NCI-H524 treated with DMSO at 0.1 percent for 48 hours (cell line): ENCODE data around the gene ZNF831.

Experiments
- DNase-seq: peaks from one replicate; lab custom pipeline; 2025; lab: John Stamatoyannopoulos, UW

ZNF831 gene

DNA sequence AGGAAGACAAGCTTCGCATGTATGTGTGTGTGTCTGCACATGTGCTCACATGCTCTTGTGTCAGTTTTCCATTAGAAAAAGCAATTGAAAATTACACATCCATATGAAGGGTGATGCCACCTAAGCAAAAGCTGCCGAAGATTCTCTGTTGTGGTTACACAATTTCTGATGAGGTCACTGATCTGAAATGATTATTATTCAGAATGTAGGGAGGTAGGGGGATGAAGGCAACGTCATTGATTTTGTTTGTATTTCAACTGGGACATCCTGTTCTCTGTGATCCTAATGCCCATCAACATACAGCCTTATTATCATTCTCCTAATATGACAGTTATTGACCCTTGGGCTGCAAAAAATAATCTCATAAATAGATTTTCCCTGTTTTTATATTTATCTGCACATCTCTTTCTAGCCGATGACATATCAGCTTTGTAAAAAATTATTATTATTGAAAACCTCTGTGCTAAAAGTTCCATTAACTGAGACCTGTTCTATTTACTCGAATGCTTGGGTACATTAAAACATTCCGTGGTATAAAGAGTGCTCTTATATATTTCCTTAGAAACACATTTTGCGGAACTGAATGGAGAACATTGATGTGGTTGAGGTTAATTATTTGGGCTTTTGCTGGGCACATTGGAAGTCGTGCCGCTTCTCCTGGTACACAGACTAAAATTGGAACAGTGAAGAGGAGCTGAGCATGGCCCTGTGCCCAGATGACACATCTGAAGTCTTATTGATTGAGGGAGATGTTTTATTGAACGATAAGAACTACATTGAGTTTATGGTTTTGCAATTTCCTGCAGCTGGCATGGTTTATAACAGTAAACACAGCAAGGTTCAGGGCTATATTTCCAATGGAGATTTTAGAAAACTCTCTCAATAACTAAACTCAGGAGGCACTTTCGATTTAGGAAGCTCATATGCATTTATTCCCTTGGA is 51.3 kb downstream of the ZNF831 start:
- no peak for DNase-seq

DNA sequence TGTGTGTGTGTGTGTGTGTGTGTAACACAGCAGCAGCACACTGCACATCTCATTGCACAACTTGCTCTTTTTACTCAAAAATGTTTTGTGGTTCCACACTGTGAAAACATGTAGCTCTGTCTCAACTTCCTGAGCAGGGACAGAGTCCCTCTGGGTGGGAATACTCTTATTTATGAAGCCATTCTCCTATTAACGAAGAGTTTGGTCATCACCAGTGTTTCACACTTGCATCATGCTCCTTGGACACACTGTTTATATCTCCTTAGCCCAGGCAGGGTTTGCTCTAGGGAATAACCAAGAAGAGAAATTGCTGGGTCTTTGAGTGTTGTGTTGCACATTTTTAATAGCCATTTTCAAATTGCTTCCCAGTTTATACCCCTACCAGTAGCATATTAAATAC is 53.6 kb downstream of the ZNF831 start:
- no peak for DNase-seq

DNA sequence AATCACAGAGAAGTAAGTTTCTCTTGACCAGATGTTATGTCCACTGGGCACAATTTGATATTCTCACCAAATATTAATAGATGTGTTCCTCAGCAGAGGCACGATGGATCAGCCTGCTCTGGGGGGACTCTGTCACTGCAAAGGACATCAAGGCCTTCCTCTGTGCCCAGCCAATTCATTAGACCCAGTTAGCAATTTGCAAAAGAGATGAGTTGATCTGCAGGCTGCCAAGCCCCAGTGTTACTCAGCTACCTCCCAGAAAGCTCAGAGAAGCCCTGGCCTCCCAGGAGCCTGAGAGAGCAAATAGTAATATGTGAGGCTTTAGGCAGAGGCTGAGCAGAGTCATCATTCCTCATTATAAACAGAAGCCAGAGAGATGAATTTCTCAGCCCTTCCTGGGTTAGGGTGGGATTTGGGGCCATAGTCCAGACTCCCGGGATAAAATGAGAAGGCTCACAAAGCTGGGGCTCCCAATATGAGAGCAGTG is 54.2 kb downstream of the ZNF831 start:
- no peak for DNase-seq

DNA sequence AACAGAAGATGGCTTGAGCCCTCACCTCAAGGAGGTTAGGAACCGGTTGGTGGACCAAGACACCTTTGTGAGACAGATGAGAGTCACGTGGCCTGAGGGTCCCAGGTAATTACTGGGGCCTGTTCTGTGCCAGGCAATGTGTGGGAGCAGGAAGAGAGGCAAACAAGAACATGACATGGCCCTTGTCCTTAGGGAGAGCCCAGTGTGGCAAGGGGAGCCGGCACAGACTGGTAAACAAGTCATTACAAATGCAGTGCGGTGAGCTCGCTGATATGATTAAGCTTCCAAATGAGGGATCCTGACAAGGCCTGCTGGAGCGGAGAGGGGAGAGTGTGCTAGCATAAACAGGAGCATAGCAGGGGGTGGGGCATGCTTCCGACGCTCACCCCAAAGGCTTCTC is 55.6 kb downstream of the ZNF831 start:
- DNase-seq, result no peak

DNA sequence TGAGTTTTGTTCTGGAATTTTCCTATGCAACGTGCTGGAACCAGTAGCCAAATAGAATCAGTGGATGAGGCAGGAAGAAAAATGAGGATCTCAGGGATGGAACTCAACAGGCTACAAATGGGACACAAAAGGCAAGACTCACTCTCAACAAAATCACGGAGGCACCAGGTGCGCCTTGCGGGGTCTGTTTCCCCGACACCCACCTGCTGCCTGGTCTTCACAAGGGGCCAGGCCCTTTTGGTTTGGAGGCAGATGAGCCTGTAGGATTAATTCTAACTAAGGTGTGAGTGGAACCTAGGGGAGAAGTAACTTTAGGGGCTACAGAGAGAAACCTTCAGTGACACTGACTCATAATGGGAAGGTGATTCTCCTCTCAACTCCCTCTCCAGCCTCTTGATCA is 56.5 kb downstream of the ZNF831 start:
- DNase-seq, result no peak

DNA sequence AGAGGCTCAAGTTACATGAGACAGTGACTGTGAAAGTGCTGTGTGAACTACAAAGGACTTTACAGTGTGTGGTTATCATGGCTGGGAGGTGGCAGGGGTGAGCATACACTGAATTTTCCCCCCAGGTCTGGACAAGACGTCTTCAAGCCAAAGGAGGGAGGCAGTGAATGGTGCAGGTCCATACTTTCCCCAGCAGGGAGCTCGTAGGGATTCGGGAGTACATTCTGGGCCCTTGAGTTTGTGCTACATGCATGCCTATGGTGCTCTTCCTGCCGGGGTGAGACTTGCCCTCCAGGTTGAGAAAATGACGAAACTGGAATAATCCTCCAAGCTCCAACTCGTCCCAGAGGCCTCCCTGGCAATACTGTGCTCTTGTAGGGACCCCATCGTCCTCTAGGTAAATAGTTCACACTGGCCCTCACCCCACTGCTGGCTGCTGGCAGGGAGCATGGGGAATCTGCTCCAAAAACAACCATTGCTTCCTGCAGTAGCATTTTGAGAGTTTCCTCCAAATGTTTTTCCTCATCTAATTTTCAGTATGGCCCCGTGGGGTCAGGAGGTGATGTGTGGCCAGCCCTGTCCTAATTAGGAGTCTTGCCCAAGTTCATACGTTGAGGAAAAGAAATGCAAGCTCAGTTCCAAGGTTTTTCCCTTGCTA is 57.6 kb downstream of the ZNF831 start:
- no peak for DNase-seq

GRCh38 chr20:59221707-59222252 is 58.2 kb downstream of the ZNF831 start:
- no peak for DNase-seq

DNA sequence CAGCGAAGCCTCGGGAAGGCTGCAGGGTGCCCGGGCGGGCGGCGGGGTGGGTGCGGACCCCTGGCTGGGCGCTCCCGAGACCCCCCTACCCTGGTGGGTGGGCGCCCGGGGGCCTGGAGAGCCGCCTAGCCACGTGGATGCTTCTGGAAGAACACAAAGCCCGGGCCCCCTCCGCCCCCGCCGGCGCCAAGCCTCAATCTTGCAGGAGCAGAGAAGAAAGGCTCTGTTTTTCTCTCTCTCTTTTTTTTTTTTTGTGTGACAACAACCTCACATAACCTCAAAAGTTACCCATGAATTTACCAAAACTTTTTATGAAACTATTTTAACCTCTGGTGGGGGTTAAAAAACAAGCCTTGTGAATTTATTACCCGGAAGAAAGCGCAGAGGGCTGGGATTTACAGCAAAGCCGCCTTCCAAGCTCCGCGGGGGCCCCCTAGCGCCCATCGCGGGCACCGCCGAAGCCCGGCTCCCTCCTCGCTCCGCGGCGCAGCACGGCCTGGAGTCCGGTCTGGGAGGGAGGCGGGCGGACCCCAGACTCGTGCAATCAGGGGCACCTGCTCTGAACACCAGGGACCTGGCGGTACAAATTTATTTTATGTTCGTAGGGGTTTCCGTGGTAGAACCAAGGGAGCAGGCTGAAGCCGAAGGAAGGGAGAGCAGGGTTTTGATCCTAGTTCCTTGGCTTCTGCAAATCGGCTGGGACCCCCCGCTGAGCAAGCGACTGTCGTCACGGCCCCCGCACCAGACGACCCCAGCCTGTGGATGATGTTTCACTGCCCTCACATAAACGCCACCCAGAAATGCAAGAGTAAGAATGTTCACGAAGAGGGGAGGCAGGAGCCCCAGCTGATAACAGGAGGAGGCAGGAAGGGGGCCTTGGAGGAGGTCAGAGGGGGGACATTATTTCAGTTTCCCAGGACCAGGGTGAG is 58.9 kb downstream of the ZNF831 start:
- peak; percentile 24 for DNase-seq

- DNase-seq, result no peak
Observed at GRCh38 chr20:59223182-59223601, 59.6 kb downstream of the ZNF831 start.

DNA sequence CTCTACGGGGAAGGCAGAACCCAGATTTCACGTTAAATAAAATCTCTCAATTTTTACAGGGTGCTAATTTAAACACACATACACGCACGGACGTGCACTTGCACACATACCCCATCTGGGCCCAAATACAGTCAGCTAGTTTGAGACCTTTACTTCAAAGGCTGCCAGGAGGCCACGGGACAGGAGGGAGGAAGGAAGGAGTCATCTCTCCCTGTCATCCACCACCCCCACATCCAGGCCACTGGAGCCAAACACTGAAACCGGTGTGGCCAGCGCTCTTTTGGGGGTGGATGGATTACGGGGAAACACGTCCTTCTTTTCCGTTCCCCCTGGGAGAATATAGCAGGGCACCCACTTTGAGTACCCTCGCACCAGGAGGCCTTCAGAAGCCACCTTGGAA is 60.1 kb downstream of the ZNF831 start:
- no peak for DNase-seq

GRCh38 chr20:59224236-59224635 is 60.6 kb downstream of the ZNF831 start:
- DNase-seq, result no peak

DNA sequence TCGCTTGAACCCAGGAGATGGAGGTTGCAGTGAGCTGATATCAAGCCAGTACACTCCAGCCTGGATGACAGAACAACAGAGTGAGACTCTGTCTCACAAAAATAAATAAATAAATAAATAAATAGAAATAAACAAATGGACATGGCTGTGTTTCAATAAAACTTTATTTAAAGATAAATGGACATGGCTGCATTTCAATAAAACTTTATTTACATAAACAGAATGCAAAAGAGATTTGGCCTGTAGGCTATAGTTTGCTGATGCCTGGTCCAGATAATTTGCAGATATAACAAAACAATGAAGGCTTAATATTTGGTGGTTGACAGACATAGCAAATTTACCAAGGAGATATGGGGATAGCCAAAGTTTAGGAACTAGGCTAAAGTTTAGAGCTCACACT is 66.8 kb downstream of the ZNF831 start:
- DNase-seq, result no peak

- DNase-seq, result no peak
Observed at GRCh38 chr20:59231124-59231804, 67.6 kb downstream of the ZNF831 start.

GRCh38 chr20:59232618-59233017 is 69.0 kb downstream of the ZNF831 start:
- DNase-seq, result no peak

DNA sequence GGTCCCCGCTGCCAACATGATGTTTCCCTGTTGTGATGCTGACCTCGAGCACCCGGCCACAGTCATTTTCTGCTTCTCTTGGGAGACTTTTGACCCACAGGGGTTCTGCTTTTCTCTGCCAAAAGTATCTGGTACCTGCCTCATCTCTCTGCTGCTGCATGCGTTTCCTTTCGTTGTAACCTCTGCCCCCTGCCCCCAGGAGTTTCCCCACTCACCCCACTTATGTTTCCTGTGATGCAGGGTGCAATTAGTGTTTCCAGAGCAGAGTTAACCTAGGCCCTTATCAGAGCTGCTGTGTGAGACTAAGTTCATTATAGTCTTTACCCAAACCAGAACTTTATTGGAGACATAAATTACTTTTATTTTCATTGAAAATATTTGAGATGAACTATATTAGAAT is 71.6 kb downstream of the ZNF831 start:
- no peak for DNase-seq

DNA sequence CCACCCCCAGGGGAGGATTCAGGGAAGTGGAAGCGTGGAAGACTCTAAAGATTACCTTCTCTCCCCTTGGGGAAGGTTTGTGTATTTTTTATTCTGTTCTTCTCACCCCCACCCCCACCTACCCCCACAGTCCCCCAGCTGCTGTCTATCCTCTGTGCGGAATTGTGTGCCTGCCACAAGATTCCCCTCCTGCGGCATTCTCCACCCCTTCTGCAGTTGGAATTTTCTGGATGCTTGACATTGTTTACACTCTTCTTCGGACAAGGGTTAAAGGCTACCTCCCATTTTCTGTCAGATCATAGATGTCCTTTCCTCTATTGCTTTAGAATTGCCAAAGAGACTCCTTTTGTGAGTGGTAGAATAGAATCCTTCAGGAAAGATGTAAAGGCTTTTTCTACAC is 76.4 kb downstream of the ZNF831 start:
- DNase-seq, result no peak

DNA sequence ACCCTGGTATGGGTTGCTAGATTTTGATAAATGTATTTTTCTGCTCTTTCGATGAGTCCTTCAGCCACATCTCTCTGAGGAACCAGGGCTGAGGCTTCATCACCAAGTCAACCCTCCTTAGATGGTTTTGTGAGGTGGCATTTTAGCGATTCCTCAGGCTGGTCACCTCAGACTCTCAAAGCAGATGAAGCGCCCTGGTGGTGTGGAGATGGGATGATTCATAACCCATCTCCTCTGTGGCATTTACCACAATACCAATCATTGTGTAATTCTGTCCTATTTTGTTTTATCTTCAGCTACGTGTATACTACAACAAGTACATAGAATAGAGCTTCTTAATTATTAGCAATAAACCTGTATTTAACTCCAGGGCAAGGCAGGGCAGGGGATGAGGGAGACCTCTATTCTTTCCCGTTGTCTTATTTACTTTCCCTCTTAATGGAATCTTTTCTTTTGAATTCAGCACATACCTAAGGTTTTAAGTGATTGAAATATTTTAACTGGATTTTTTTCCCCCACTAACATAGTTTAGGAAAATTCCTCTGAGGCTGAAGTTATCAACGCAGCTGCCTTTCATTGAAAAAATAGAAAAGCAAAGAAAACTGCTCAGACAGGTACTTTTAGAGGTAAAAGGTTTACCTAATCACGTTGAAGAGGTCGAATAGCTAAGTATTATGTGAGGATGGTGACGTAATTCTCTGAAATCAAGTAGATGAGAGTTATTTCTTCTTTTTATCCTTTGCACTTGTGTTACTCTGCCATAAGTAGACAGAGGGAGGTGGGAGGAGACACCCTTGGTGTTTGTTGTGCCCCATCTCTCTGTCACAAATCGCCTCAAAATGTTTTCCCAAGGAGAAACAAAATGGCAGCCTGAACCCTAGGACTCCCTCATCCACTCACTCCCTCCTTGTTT is 79.3 kb downstream of the ZNF831 start:
- DNase-seq, result no peak

DNA sequence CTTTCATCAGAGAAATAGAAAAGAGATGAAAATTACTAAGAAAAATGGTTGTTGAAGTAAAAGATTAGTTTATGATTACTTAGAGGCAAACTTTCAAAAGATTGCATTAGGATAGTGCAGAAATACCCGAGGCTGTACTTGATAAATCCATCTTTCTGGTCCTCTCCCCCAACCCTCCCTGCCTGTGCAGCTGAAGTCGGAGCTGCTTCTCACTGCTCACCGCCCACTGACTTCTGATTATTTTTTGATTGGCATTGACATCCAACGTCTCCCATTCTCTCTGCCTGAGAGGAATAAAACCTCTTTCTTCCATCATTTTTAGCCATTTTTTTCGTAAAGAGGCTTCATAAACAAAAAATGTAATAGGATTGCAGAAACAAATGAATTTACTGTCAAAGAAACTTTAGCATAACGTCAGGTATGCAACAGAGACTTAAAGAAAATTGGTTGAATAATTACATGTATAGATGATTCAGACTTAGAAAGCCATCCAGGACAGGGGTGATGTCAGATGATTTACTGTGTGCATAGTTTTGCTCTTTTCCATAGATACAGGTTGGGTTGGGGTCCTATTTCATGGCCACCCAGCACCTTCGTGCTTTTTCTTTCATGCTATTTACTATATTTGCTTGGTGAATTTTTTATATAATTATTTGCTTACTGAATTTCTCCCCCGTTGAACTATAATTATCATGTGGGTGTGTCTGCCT is 83.2 kb downstream of the ZNF831 start:
- DNase-seq, result no peak
